PFSK-1 (cell line): ENCODE data around the gene GHRHR.

ENCODE experiments used
- FOXP2 ChIP-seq: optimal IDR thresholded peaks from 2 replicates; pipeline ENCODE3; 2011; ENCODE audit warnings: borderline replicate concordance, control low read depth, inconsistent platforms; ENCODE audit not compliant: insufficient read depth; ENCODE audit errors: extremely low read length, extremely low read depth
- POLR2AphosphoS5 ChIP-seq: IDR thresholded peaks from 2 replicates; pipeline ENCODE4 v1.6.1; 2012; ENCODE audit warnings: low read depth, mild to moderate bottlenecking, control low read depth, low read length, moderate library complexity
- REST ChIP-seq, 2 experiments: IDR thresholded peaks; 2 replicates each; pipeline versions ENCODE4 v1.6.1 to v1.8.0; 2011 to 2012; ENCODE audit warnings: low read depth in 2 of 2, low read length in 2 of 2, control low read depth in 1 of 2, inconsistent platforms in 1 of 2, mild to moderate bottlenecking in 1 of 2, moderate library complexity in 1 of 2; ENCODE audit not compliant: insufficient read depth in 1 of 2
- SIN3A ChIP-seq: IDR thresholded peaks from 2 replicates; pipeline ENCODE4 v1.6.1; 2012; ENCODE audit warnings: mild to moderate bottlenecking, low read length, moderate library complexity, borderline replicate concordance; ENCODE audit not compliant: insufficient read depth
- TAF1 ChIP-seq: IDR thresholded peaks from 2 replicates; pipeline ENCODE4 v1.6.1; 2012; ENCODE audit warnings: low read length, control low read depth, borderline replicate concordance; ENCODE audit not compliant: insufficient read depth

GHRHR gene

GRCh38 chr7:30924624-30925023 lies 39.1 kb upstream of the GHRHR start:
- no peak for TF ChIP-seq SIN3A
- no peak for TF ChIP-seq TAF1
- no peak for TF ChIP-seq REST (IDR thresholded peaks at IDR 0.05; ENCODE audit: insufficient read depth in 1 of 2, low read depth in 2 of 2, low read length in 2 of 2)
- no peak for TF ChIP-seq POLR2AphosphoS5
- no peak for TF ChIP-seq FOXP2

- TF ChIP-seq FOXP2 (no peak), SIN3A (no peak), REST (IDR thresholded peaks at IDR 0.05; ENCODE audit: insufficient read depth in 1 of 2, low read depth in 2 of 2, low read length in 2 of 2) (no peak), POLR2AphosphoS5 (no peak), TAF1 (no peak)
Measured at GRCh38 chr7:30925117-30925516, 38.6 kb upstream of the GHRHR start.

- TF ChIP-seq FOXP2 (no peak), POLR2AphosphoS5 (no peak), SIN3A (no peak), REST (IDR thresholded peaks at IDR 0.05; ENCODE audit: insufficient read depth in 1 of 2, low read depth in 2 of 2, low read length in 2 of 2) (no peak), TAF1 (no peak)
Measured at GRCh38 chr7:30925913-30926312, 37.8 kb upstream of the GHRHR start.

GRCh38 chr7:30926313-30926712 lies 37.4 kb upstream of the GHRHR start:
- TF ChIP-seq SIN3A (no peak), TAF1 (no peak), FOXP2 (no peak), REST (IDR thresholded peaks at IDR 0.05; ENCODE audit: insufficient read depth in 1 of 2, low read depth in 2 of 2, low read length in 2 of 2) (no peak), POLR2AphosphoS5 (no peak)

GRCh38 chr7:30927040-30927439 lies 36.7 kb upstream of the GHRHR start:
- TF ChIP-seq POLR2AphosphoS5 (no peak), FOXP2 (no peak), SIN3A (no peak), REST (IDR thresholded peaks at IDR 0.05; ENCODE audit: insufficient read depth in 1 of 2, low read depth in 2 of 2, low read length in 2 of 2) (no peak), TAF1 (no peak)
